GM21528 (cell line): Measurements from ENCODE around the gene PPP2R5B.

Experiments
- ATAC-seq: cut with Tn5 transposase; IDR thresholded peaks from one replicate; pipeline ENCODE4 v1.9.1; 2021; ENCODE audit warnings: mild to moderate bottlenecking, moderate library complexity; ENCODE audit not compliant: unreplicated experiment, low FRiP score

PPP2R5B gene

DNA sequence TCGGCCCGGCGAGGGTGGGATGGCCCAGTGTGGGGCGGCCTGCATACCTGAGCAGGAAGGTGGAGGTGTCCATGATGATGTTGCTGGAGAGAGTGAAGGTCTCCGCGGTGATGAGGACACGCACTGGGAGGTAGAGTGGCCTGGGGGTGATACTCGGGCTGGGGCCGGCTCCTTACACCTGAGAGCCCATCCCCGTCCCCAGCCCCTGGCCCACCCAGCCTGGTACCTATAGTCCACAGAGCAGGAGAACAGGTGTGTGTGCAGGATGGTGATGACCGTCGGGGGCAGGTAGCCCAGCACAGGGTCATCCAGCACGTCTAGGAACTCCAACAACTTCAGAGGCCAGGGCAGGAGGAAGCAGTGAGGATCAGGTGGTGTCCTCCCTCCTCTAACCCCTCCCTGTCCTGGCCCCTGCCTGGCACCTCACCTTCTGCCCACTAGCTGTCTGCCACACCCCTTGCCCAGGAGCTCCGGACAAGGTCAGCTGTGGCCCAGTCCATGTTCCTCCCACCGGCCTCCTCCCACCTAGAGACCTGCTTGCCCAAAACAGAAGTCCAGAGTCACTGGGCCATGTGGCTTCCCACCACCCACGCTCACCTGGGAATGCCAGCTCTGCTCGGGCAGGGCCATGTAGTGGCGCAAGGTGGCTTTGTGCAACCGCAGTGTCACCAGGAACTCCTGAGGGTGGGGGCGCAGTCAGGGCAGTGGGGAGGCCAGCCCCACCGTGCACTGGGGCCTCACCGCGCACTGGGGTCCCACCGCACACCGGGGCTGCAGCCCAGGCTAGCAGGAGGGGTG lies 18.8 kb upstream of the PPP2R5B start:
- ATAC-seq = no peak

- ATAC-seq = no peak
Measured at GRCh38 chr11:64906314-64906635, 18.2 kb upstream of the PPP2R5B start.

DNA sequence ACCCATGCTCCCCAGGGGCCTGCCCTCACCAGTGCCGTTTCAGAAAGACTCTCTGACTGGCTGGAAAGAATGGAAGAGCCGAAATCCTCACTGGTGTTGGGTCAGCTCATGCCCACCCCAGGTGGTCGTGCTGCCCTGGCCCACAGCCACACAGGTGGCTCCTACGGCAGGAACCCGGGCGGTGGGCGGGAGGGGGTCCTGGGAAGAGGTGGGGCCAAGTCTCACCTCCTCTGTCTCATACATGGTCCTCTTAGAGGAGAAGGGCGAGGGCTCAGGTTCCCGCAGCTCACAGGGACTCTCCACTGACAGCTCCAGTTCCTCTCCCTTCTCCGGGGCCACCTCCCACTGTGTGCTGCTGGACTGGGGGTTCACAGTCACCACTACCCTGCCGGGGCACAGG lies 15.7 kb upstream of the PPP2R5B start:
- no peak for ATAC-seq

- ATAC-seq = no peak
Measured at GRCh38 chr11:64909653-64910343, 14.7 kb upstream of the PPP2R5B start.

- ATAC-seq = no peak
Measured at GRCh38 chr11:64910451-64911093, 13.9 kb upstream of the PPP2R5B start.

GRCh38 chr11:64911142-64911541 lies 13.3 kb upstream of the PPP2R5B start:
- ATAC-seq = no peak

DNA sequence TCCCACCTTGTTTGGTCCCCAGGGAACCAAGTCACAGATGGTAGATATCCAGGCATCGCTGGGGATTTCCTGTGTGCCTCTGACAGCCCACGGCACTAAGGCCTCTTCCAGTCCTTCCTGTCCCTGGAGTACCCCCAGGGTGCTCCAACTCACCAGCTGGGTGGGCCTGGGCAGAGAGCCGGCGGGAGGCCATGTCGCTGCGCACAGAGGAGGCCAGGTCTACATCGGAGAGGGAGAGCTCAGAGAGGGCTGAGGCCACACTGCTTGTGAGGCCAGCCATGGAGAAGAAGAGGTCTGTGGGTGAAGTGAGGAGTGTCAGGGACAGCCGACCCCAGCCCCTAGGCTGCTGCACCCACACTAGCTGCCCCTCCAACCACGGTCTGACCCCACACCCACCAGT lies 12.8 kb upstream of the PPP2R5B start:
- ATAC-seq = no peak

- no peak for ATAC-seq
Measured at GRCh38 chr11:64913171-64913727, 11.2 kb upstream of the PPP2R5B start.

- ATAC-seq = no peak
Measured at GRCh38 chr11:64914123-64914522, 10.4 kb upstream of the PPP2R5B start.

DNA sequence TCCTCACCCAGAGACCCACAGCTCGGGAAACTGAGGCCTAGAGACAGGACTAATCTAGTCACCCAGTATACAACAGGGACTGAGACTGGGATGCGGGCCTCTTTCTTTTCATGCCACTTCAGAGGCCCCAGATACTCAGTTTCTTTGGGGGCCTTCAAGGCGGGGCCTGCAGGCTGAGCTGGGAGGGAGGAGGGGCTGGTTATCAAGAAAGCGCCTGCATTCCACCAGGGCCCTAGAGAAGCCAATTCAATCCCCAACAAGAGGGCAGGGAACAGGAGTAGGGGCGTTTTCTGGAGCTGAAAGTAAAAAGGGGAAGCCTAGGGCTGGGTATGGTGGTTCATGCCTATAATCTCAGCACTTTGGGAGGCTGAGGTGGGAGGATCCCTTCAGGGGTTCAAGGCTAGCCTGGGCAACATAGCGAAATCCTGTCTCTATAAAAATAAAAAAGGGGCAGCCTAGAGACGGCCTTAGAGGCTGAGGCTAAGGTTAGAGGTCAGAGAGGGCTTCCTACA lies 9.1 kb upstream of the PPP2R5B start:
- ATAC-seq = no peak

GRCh38 chr11:64916040-64916774 lies 8.3 kb upstream of the PPP2R5B start:
- ATAC-seq = no peak

DNA sequence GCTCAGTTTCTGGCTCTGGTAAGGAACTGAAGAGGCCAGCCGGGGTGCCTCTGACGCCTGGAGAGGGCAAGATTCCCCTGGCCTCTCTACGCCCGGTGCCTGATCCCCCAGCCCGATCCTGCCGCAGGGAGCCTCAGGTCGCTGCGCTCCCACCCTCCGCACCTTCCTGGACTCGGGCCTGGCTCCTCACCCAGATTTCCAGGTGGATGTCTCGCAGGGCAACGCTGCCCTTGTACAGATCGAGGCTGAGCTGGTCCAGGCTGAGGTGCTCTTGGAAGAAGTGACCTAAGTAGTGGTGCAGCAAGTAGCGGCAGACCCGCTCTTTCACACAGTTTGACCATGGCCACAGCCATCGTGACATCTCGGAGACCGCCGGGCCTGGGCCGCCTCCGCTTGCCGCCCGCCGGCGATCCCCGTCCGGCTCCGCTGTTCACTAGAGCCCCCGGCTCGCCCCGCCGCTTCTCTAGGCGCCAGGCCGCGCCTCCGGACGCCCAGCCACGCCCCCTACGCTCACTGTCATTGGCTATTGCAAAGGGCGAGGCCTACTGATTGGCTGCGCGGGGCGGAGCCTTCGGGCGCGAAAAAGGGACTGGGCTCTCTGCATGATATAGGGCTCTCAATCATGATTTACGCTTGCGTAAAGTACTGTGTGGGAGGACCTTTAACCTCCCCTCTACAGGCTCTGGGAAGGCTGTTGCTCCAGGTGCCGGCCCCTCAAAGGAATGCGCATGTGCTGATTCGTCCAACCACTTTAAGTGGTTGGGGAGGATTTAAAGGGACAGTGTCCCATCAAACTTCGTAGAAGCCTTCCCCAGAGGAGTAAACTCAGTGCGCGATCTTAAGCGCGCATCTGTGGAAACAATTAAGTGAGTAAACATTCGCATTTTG lies 7.5 kb upstream of the PPP2R5B start, which contains the start of gene ATG2A:
TSS of gene ATG2A (minus strand) at position 435 of the 888 bp plus-strand sequence. CDS start at position 361, 74 bp downstream.
- peak; percentile 87 for ATAC-seq

DNA sequence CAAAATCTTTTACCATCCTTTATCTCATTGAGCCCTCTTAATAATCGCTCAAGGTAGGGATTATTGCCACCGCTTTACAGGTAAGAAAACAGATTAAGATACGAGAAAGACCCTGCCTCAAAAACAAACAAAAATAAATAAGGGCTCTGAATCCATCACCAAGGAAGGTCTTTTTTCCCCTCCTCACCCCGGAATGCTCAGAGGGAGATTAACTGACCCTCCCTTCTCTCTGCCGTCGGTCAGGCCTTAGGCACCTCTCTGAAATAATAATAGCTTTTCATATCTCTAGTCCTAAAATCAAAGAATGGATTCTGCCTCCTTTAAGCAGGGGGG lies 6.9 kb upstream of the PPP2R5B start:
- ATAC-seq = no peak

- no peak for ATAC-seq
Measured at GRCh38 chr11:64918017-64918416, 6.5 kb upstream of the PPP2R5B start.

- ATAC-seq = no peak
Measured at GRCh38 chr11:64919627-64920026, 4.9 kb upstream of the PPP2R5B start.

DNA sequence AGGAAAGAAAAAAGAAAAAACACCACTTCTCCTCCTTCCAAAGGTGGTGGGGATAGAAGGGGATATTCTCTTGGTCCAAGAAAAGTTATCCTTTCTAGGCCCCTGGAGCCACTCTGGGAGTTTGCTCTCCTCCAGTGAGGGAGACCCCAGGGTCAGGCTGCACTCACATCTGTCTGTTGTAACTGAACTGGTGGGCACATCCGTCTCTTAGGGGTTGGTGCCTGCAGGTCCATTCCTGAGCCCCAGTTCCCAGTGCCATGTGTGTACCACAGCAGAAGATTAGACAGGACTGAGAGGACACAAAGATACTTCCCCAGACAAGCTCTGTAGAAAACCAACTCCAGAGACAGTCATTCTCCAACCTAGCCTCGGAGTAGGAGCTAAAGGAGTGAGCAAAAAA lies 4.4 kb upstream of the PPP2R5B start:
- no peak for ATAC-seq

DNA sequence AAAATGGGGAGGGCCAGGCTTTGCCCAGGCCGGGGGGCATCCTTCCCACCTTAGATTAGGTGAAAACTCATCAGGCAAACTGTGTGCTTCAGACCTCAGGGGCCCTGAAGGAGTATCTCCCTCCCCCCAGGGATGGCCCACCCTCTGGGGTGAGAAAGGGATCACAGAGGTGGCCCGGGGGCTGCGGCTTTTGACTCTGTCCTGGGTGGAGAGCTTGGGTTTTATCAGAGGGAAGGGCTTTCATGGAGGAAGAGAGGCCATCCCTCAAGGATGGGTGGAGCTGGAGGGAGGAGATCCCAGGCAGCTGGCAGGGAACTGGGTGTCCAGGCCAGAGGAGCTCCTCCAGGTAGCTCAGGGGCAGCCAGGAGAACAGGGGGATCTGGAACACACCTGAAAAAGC lies 3.1 kb upstream of the PPP2R5B start:
- ATAC-seq = no peak

DNA sequence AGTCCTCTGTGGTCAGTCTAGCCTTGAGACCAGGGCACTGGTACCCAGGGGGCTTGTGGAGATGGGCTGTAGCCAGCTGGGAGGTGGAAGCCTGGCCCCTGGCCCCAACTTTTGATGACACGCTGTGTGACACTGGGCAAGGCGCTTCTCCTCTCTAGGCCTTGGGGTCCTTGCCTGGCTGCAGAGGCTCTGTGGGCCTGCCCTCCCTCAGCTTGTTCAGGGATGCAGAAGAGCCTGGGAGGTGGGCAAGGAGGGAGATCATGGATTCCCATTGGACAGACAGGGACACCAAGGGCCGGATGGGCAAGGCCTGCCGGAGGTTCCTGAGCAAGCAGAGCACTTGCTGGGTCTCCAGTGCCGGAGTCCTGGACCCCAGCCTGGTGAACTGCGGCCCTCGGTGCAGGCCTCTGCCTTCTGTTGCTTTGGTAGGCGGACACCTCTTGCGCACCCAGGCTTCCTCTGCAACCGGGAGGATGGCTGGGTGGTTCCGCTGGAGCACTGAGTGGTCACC lies 1.3 kb upstream of the PPP2R5B start:
- ATAC-seq = no peak

DNA sequence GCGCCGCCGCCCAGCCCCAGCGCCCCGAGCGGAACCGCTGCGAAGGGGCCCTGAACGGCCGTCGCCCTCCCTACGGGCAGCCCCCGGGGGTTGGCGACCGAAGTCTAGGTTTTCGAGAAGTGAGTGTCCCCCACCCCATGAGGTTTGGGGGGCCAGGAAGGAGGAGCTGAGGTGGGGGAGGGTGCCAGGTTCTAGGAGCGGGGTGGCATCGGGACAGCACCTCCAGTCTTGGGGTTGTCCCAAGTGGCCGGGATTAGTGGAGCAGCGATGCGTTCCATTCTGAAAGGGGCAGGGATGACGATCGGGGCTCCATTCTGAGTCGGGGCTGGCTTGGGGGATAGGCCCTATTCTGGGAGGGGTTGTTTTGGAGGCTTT lies 408 bp downstream of the PPP2R5B start:
- no peak for ATAC-seq
